PFSK-1 (cell line): ENCODE data around the gene SENP7.

ENCODE experiments used
- POLR2AphosphoS5 ChIP-seq: IDR thresholded peaks from 2 replicates; pipeline ENCODE4 v1.6.1; 2012; ENCODE audit warnings: low read depth, mild to moderate bottlenecking, control low read depth, low read length, moderate library complexity
- TAF1 ChIP-seq: IDR thresholded peaks from 2 replicates; pipeline ENCODE4 v1.6.1; 2012; ENCODE audit warnings: low read length, control low read depth, borderline replicate concordance; ENCODE audit not compliant: insufficient read depth

GRCh38 chr3:101375586-101375985 lies 137.4 kb downstream of the SENP7 start:
- no peak for TF ChIP-seq POLR2AphosphoS5
- no peak for TF ChIP-seq TAF1
